ENCODE data around the gene C1QTNF5. TPM values are rescaled to one million over a fixed set of nuclear protein-coding genes. Genes with fewer than 3 reads are reported as not detected.

C1QTNF5 gene
- total RNA-seq, 1 donor from 2014 or later: 2.0 TPM

GRCh38 chr11:119317592-119318239 is 23.0 kb downstream of the C1QTNF5 start:
- ATAC-seq: peak; percentile 53

GRCh38 chr11:119316729-119317591 is 23.7 kb downstream of the C1QTNF5 start, which contains the start of gene MCAM:
TSS of gene MCAM (minus strand) at chr11:119317130. CDS start at chr11:119317101, 29 bp downstream.
- peak; percentile 13 for ATAC-seq

GRCh38 chr11:119316016-119316728 is 24.5 kb downstream of the C1QTNF5 start:
- ATAC-seq: no peak

GRCh38 chr11:119315131-119316015 is 25.3 kb downstream of the C1QTNF5 start:
- ATAC-seq: peak; percentile 4

GRCh38 chr11:119314726-119315125 is 26.0 kb downstream of the C1QTNF5 start:
- no peak for ATAC-seq

- peak; percentile 86 for ATAC-seq
These were observed 30.0 kb downstream of the C1QTNF5 start for GRCh38 chr11:119310682-119311052.

GRCh38 chr11:119309953-119310681 is 30.6 kb downstream of the C1QTNF5 start:
- no peak for ATAC-seq

- no peak for ATAC-seq
These were observed 31.3 kb downstream of the C1QTNF5 start for GRCh38 chr11:119309411-119309810.

GRCh38 chr11:119307974-119308373 is 32.7 kb downstream of the C1QTNF5 start:
- no peak for ATAC-seq

- no peak for ATAC-seq
These were observed 33.5 kb downstream of the C1QTNF5 start for GRCh38 chr11:119307219-119307618.

GRCh38 chr11:119306373-119306890 is 34.3 kb downstream of the C1QTNF5 start:
- no peak for ATAC-seq

GRCh38 chr11:119305556-119306372 is 34.9 kb downstream of the C1QTNF5 start:
- no peak for ATAC-seq

GRCh38 chr11:119303227-119303718 is 37.4 kb downstream of the C1QTNF5 start:
- no peak for ATAC-seq

GRCh38 chr11:119300198-119300964 is 40.3 kb downstream of the C1QTNF5 start:
- no peak for ATAC-seq

- ATAC-seq: no peak
These were observed 41.3 kb downstream of the C1QTNF5 start for GRCh38 chr11:119299416-119299815.

- ATAC-seq: no peak
These were observed 42.0 kb downstream of the C1QTNF5 start for GRCh38 chr11:119298726-119299125.

GRCh38 chr11:119297938-119298337 is 42.7 kb downstream of the C1QTNF5 start:
- ATAC-seq: no peak

- ATAC-seq: peak; percentile 32
These were observed 45.5 kb downstream of the C1QTNF5 start for GRCh38 chr11:119295178-119295577.

GRCh38 chr11:119293461-119293860 is 47.2 kb downstream of the C1QTNF5 start:
- no peak for ATAC-seq
